ENCODE measurements around the gene IRF8.

DNA sequence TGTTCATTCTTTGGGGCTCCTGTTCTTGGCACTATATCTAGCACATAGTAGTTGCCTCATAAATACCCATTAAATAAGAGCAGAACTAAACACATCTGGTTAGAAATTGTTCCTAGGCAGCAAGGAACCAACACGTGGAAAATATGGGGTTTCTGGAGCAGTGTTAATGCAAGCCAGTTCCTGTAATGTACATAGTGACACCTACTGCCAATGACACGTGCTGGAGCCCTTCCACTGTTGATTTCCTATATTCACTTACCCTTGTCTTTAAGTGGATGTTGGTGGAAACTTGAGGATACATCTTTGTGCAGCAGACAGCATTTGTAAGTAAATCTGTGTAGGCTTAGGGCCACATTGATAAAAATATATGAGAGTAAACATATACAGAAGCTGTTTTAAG lies 1.6 kb upstream of the IRF8 start:
- TF ChIP-seq POLR2AphosphoS5 (IDR thresholded peaks at IDR 0.05; ENCODE audit: low read depth, low read length) (no peak), POLR2A (IDR thresholded peaks at IDR 0.05; ENCODE audit: low read depth, low read length) (no peak)
